ENCODE data around the gene SIGLEC10. TPM values are rescaled to one million over a fixed set of nuclear protein-coding genes. Genes with fewer than 3 reads are reported as not detected.
A peak's percentile ranks its signal among the peaks of the same experiment; 100 is the strongest.
"Not testable (repeated sequence)": the region's sequence is repeated elsewhere in the genome, so short reads cannot be mapped to it uniquely, and the experiment has no call there.

SIGLEC10 gene
- polyA plus RNA-seq (2013, experiment 1 of 2) = 0.03 TPM
- polyA plus RNA-seq (2013, experiment 2 of 2) = 0.01 TPM

GRCh38 chr19:51417107-51417809 is at the start of gene SIGLEC10:
Gene SIGLEC10 (minus strand): TSS chr19:51417642. CDS start chr19:51417581, 61 bp downstream.
- no peak for DNase-seq
- H3K79me2 ChIP-seq (ENCODE audit: control insufficient read depth, insufficient read depth, low read length) = no peaks in the 10 kb centered on the region
- no CpG with 5 or more reads among the region's 21 CpGs for WGBS (ENCODE audit: extremely low coverage, insufficient coverage, low lambda C conversion rate)

GRCh38 chr19:51466723-51467122 is 49.3 kb upstream of the SIGLEC10 start:
- Histone ChIP-seq H3K4ac (ENCODE audit: low read depth, low read length) (no peak overlapping the region), H2BK120ac (ENCODE audit: low read depth, low read length) (no peak overlapping the region), H3K4me1 (ENCODE audit: control insufficient read depth, low read depth, low read length) (no peaks in the 10 kb centered on the region), H3K4me3 (ENCODE audit: low read length) (no peak overlapping the region), H2AK5ac (ENCODE audit: low read length) (no peak overlapping the region), H4K5ac (ENCODE audit: low read length) (no peak overlapping the region), H2BK5ac (ENCODE audit: low read length) (no peak overlapping the region), H3K27me3 (ENCODE audit: insufficient read depth, low read length, poor library complexity) (no peaks in the 10 kb centered on the region), H3K36me3 (ENCODE audit: control insufficient read depth, insufficient read depth, low read length) (no peaks in the 10 kb centered on the region), H3K27ac (ENCODE audit: low read depth, low read length) (no peak overlapping the region), H3K79me2 (ENCODE audit: control insufficient read depth, insufficient read depth, low read length) (no peaks in the 10 kb centered on the region), H4K8ac (ENCODE audit: low read depth, low read length) (no peak overlapping the region), H3K18ac (ENCODE audit: low read length) (no peak overlapping the region), H3K56ac (ENCODE audit: low read length) (no peak overlapping the region), H3K4me2 (ENCODE audit: low read length) (no peak overlapping the region), H2BK15ac (replicated peaks; ENCODE audit: low read depth) (no peak overlapping the region), H3K79me1 (ENCODE audit: low read length) (no peaks in the 10 kb centered on the region), H3K23ac (ENCODE audit: low read length) (no peak overlapping the region), H3K9ac (ENCODE audit: low read length) (no peak overlapping the region)
- WGBS (ENCODE audit: extremely low coverage, insufficient coverage, low lambda C conversion rate) = no CpG with 5 or more reads among the region's 3 CpGs
- DNase-seq = no peak

More at GRCh38 chr19:51417107-51417809, at the start of gene SIGLEC10:
- H2BK15ac ChIP-seq (replicated peaks; ENCODE audit: low read depth) = no peak within 1 kb of the TSS
- H3K27me3 ChIP-seq (ENCODE audit: insufficient read depth, low read length, poor library complexity) = no peaks in the 10 kb centered on the region
- H3K4ac ChIP-seq (ENCODE audit: low read depth, low read length) = no peak within 1 kb of the TSS
- no peaks in the 10 kb centered on the region for H3K4me1 ChIP-seq (ENCODE audit: control insufficient read depth, low read depth, low read length)
- no peak within 1 kb of the TSS for H3K56ac ChIP-seq (ENCODE audit: low read length)
- no peak within 1 kb of the TSS for H2BK120ac ChIP-seq (ENCODE audit: low read depth, low read length)
- H2AK5ac ChIP-seq (ENCODE audit: low read length) = no peak within 1 kb of the TSS
- no peaks in the 10 kb centered on the region for H3K36me3 ChIP-seq (ENCODE audit: control insufficient read depth, insufficient read depth, low read length)
- H3K4me3 ChIP-seq (ENCODE audit: low read length) = no peak within 1 kb of the TSS
- no peak within 1 kb of the TSS for H3K27ac ChIP-seq (ENCODE audit: low read depth, low read length)
- no peak within 1 kb of the TSS for H4K5ac ChIP-seq (ENCODE audit: low read length)
- H3K79me1 ChIP-seq (ENCODE audit: low read length) = no peaks in the 10 kb centered on the region
- no peak within 1 kb of the TSS for H3K4me2 ChIP-seq (ENCODE audit: low read length)
- no peak within 1 kb of the TSS for H4K8ac ChIP-seq (ENCODE audit: low read depth, low read length)
- H2BK5ac ChIP-seq (ENCODE audit: low read length) = no peak within 1 kb of the TSS
- H3K9ac ChIP-seq (ENCODE audit: low read length) = no peak within 1 kb of the TSS
- H3K18ac ChIP-seq (ENCODE audit: low read length) = no peak within 1 kb of the TSS
- peak within 1 kb of the TSS; percentile 45 for H3K23ac ChIP-seq (ENCODE audit: low read length)

- not testable (repeated sequence) for H3K23ac ChIP-seq (ENCODE audit: low read length); H2BK15ac ChIP-seq (replicated peaks; ENCODE audit: low read depth); H2BK120ac ChIP-seq (ENCODE audit: low read depth, low read length); H3K4ac ChIP-seq (ENCODE audit: low read depth, low read length); H3K4me3 ChIP-seq (ENCODE audit: low read length); H3K9ac ChIP-seq (ENCODE audit: low read length); H3K4me1 ChIP-seq (ENCODE audit: control insufficient read depth, low read depth, low read length); DNase-seq; H3K79me2 ChIP-seq (ENCODE audit: control insufficient read depth, insufficient read depth, low read length); H4K8ac ChIP-seq (ENCODE audit: low read depth, low read length); H3K56ac ChIP-seq (ENCODE audit: low read length); H3K4me2 ChIP-seq (ENCODE audit: low read length); H3K27ac ChIP-seq (ENCODE audit: low read depth, low read length); H3K36me3 ChIP-seq (ENCODE audit: control insufficient read depth, insufficient read depth, low read length); H3K18ac ChIP-seq (ENCODE audit: low read length); H2AK5ac ChIP-seq (ENCODE audit: low read length); H2BK5ac ChIP-seq (ENCODE audit: low read length); H3K27me3 ChIP-seq (ENCODE audit: insufficient read depth, low read length, poor library complexity); H3K79me1 ChIP-seq (ENCODE audit: low read length); H4K5ac ChIP-seq (ENCODE audit: low read length)
- no CpG with 5 or more reads among the region's 33 CpGs for WGBS (ENCODE audit: extremely low coverage, insufficient coverage, low lambda C conversion rate)
Measured at GRCh38 chr19:51463976-51464581, 46.6 kb upstream of the SIGLEC10 start.

GRCh38 chr19:51462681-51463080 is 45.2 kb upstream of the SIGLEC10 start:
- Histone ChIP-seq H3K4me2 (ENCODE audit: low read length) (no peak overlapping the region), H4K8ac (ENCODE audit: low read depth, low read length) (no peak overlapping the region), H3K27ac (ENCODE audit: low read depth, low read length) (no peak overlapping the region), H3K36me3 (ENCODE audit: control insufficient read depth, insufficient read depth, low read length) (no peaks in the 10 kb centered on the region), H3K9ac (ENCODE audit: low read length) (no peak overlapping the region), H2BK5ac (ENCODE audit: low read length) (no peak overlapping the region), H3K27me3 (ENCODE audit: insufficient read depth, low read length, poor library complexity) (no peaks in the 10 kb centered on the region), H2BK15ac (replicated peaks; ENCODE audit: low read depth) (no peak overlapping the region), H3K23ac (ENCODE audit: low read length) (no peak overlapping the region), H3K79me2 (ENCODE audit: control insufficient read depth, insufficient read depth, low read length) (no peaks in the 10 kb centered on the region), H3K79me1 (ENCODE audit: low read length) (no peaks in the 10 kb centered on the region), H3K4ac (ENCODE audit: low read depth, low read length) (no peak overlapping the region), H3K4me1 (ENCODE audit: control insufficient read depth, low read depth, low read length) (no peaks in the 10 kb centered on the region), H2AK5ac (ENCODE audit: low read length) (no peak overlapping the region), H3K56ac (ENCODE audit: low read length) (no peak overlapping the region), H3K18ac (ENCODE audit: low read length) (no peak overlapping the region), H4K5ac (ENCODE audit: low read length) (no peak overlapping the region), H2BK120ac (ENCODE audit: low read depth, low read length) (no peak overlapping the region), H3K4me3 (ENCODE audit: low read length) (no peak overlapping the region)
- WGBS (ENCODE audit: extremely low coverage, insufficient coverage, low lambda C conversion rate) = no CpG with 5 or more reads among the region's 10 CpGs
- no peak for DNase-seq

- WGBS (ENCODE audit: extremely low coverage, insufficient coverage, low lambda C conversion rate) = no CpG with 5 or more reads among the region's 7 CpGs
- Histone ChIP-seq H2BK5ac (ENCODE audit: low read length) (no peak overlapping the region), H4K8ac (ENCODE audit: low read depth, low read length) (no peak overlapping the region), H3K79me2 (ENCODE audit: control insufficient read depth, insufficient read depth, low read length) (no peaks in the 10 kb centered on the region), H4K5ac (ENCODE audit: low read length) (no peak overlapping the region), H2BK15ac (replicated peaks; ENCODE audit: low read depth) (no peak overlapping the region), H3K23ac (ENCODE audit: low read length) (no peak overlapping the region), H3K4me3 (ENCODE audit: low read length) (no peak overlapping the region), H3K4me2 (ENCODE audit: low read length) (no peak overlapping the region), H3K79me1 (ENCODE audit: low read length) (no peaks in the 10 kb centered on the region), H2BK120ac (ENCODE audit: low read depth, low read length) (no peak overlapping the region), H3K27ac (ENCODE audit: low read depth, low read length) (no peak overlapping the region), H3K18ac (ENCODE audit: low read length) (no peak overlapping the region), H2AK5ac (ENCODE audit: low read length) (no peak overlapping the region), H3K56ac (ENCODE audit: low read length) (no peak overlapping the region), H3K9ac (ENCODE audit: low read length) (no peak overlapping the region), H3K4ac (ENCODE audit: low read depth, low read length) (no peak overlapping the region), H3K27me3 (ENCODE audit: insufficient read depth, low read length, poor library complexity) (no peaks in the 10 kb centered on the region), H3K36me3 (ENCODE audit: control insufficient read depth, insufficient read depth, low read length) (no peaks in the 10 kb centered on the region), H3K4me1 (ENCODE audit: control insufficient read depth, low read depth, low read length) (no peaks in the 10 kb centered on the region)
- DNase-seq = no peak
Measured at GRCh38 chr19:51462276-51462675, 44.8 kb upstream of the SIGLEC10 start.
